Measurements from ENCODE around the gene CMSS1. TPM values are rescaled to one million over a fixed set of nuclear protein-coding genes. Genes with fewer than 3 reads are reported as not detected.

Gene CMSS1
- total RNA-seq, 1 donor = 27.8 TPM

DNA sequence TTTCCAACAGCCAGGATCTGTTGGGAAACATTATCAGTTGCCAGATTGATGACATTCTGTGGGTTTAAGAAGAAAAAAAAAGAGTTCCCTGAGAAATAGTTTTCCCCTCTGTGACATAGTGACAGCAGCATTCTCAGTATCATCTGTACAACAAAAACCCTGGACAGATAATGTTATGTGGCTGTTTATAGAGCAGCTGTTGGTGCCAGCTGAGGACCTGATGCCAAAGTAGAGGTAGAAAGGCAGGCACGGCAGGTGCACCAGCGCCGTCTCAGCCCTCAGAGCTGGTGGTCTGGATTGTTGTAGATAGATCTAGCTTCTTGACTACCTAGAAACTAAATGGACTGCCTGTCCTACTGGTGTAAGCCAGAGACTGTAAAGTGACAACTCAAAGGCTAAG is 352.8 kb downstream of the CMSS1 start:
- no peak for DNase-seq (ENCODE audit: low read depth)
- no peak overlapping the region for H3K4me3 ChIP-seq (ENCODE audit: low read depth, low read length)
- TF ChIP-seq, protein P1, sequence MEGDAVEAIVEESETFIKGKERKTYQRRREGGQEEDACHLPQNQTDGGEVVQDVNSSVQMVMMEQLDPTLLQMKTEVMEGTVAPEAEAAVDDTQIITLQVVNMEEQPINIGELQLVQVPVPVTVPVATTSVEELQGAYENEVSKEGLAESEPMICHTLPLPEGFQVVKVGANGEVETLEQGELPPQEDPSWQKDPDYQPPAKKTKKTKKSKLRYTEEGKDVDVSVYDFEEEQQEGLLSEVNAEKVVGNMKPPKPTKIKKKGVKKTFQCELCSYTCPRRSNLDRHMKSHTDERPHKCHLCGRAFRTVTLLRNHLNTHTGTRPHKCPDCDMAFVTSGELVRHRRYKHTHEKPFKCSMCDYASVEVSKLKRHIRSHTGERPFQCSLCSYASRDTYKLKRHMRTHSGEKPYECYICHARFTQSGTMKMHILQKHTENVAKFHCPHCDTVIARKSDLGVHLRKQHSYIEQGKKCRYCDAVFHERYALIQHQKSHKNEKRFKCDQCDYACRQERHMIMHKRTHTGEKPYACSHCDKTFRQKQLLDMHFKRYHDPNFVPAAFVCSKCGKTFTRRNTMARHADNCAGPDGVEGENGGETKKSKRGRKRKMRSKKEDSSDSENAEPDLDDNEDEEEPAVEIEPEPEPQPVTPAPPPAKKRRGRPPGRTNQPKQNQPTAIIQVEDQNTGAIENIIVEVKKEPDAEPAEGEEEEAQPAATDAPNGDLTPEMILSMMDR (IDR thresholded peaks at IDR 0.05; ENCODE audit: insufficient read depth, low read length) = no peak

DNA sequence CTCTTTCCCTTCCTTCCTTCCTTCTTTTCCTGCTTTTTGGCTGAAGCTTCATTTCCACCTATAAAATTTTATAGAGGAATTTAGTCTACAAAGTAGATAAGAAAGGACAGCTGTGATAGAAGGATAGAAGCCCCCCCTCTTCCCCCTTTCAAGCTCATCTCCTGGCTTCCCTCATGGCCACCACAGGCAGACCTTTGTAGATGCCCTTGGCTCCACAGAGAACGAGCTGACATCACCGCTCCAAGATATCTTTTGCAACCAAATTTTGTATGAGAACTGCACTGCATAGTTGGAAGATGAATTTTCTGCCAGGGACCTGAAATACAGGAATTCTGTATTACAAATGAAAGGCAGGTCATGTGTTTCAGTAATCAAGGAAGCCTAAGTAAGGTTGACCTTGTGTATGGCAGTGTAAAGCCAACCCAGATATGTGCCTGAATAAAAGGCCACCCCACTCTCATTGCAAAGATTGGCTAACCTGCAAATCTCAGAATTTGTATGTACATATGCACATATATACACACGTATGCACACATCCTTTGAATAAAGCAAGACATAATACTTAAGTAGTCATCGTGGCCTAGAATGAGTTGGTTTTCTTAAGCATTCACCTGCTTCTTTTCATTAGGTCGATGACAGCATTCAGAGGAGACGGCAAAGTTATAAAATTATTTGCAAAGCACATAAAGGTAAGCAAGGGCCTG is 353.7 kb downstream of the CMSS1 start:
- TF ChIP-seq, protein P1 (IDR thresholded peaks at IDR 0.05; ENCODE audit: insufficient read depth, low read length) = no peak
- no peak overlapping the region for H3K4me3 ChIP-seq (ENCODE audit: low read depth, low read length)
- no peak for DNase-seq (ENCODE audit: low read depth)

DNA sequence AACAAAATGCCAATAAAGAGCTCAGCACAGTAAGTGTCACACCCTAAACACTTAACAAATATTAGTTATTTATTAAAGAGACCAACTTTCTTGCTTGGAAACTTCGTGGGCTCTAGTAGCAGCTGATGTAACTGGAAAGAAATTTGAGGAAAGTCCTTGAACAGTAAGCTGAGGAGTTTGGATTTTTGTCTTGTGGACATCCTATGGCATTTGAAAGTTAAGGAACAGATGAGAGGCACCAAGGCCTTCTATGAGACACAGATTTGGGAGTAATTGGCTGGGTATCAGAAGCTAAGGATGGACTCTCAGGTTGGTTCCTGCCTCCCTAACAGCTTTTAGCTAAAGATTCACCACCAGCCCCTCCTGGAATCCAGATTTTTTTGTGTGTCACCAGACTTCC is 356.3 kb downstream of the CMSS1 start:
- no peak overlapping the region for H3K4me3 ChIP-seq (ENCODE audit: low read depth, low read length)
- TF ChIP-seq, protein P1 (IDR thresholded peaks at IDR 0.05; ENCODE audit: insufficient read depth, low read length) = no peak
- no peak for DNase-seq (ENCODE audit: low read depth)

DNA sequence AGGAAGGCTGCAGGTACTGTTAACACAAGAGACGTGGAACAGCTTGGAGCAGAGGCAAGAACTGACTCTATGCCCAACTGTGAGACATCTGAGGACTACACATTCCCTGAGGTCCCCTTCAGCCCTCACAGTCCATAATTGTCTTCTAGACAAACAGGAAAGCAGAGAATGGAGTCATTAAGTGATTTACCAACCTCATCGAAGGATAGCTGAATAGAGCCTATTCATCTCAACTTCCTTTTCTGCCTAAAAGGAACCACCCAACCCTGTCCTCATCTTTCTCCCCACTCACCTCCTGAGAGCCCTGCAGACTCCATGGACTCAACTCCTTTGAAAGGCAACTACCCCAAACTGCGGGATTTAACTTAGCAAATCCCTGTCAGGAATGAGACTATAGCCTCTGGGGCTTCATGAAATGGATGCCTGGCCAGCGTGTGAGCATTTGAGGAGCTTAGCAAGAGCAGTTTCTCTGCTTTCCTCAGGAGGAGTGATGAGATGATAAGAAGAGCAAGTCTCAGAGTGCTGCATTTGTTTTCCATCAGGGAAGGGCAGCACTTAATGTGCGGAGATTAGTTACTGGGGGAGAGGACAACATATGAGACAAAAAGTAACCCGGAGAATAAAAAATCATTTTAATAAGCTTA is 358.1 kb downstream of the CMSS1 start:
- no peak for DNase-seq (ENCODE audit: low read depth)
- H3K4me3 ChIP-seq (ENCODE audit: low read depth, low read length) = no peak overlapping the region
- TF ChIP-seq, protein P1 (IDR thresholded peaks at IDR 0.05; ENCODE audit: insufficient read depth, low read length) = no peak

DNA sequence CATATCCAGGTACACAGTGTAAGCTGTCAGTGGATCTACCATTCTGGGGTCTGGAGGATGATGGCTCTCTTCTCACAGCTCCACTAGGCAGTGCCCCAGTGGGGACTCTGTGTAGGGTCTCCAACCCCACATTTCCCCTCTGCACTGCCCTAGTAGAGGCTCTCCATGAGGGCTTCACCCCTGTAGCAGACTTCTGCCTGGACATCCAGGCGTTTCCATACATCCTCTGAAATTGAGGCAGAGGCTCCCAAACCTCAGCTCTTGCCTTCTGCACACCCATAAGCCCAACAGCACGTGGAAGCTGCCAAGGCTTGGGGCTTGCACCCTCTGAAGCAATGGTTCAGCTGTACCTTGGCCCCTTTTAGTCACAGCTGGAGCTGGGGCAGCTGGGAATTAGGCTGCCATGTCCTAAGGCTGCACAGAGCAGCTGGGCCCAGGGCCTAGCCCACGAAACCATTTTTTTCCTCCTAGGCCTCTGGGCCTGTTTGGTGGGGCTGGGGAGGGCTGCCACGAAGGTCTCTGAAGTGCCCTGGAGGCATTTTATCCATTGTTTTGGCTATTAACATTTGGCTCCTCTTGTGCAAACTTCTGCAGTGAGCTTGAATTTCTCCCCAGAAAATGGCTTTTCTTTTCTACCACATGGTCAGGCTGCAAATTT is 362.2 kb downstream of the CMSS1 start:
- no peak overlapping the region for H3K4me3 ChIP-seq (ENCODE audit: low read depth, low read length)
- TF ChIP-seq, protein P1 (IDR thresholded peaks at IDR 0.05; ENCODE audit: insufficient read depth, low read length) = no peak
- no peak for DNase-seq (ENCODE audit: low read depth)

DNA sequence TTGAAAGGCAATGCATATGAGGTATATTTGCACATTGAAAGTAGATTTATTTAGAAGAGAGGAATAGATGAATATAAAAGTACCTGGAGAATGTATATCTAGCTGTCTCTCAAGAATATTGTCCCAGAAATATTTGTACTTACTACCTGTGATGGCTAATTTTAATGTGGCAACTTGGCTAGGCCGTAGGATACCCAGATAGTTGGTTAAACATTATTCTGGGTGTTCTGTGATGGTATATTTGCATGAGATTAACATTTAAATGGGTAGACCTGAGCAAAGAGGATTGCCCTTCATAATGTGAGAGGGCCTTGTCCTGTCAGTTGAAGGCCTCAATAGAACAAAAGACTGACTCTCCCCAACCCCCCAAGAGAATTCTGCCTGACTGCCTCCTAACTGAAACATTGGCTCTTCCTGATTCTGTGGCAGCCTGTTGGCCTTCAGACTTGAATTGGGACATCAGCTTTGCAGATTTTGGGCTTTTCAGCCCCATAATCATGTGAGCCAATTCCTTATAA is 366.0 kb downstream of the CMSS1 start:
- no peak overlapping the region for H3K4me3 ChIP-seq (ENCODE audit: low read depth, low read length)
- DNase-seq (ENCODE audit: low read depth) = no peak
- TF ChIP-seq, protein P1 (IDR thresholded peaks at IDR 0.05; ENCODE audit: insufficient read depth, low read length) = no peak
